Liver (tissue), 3 donors: ENCODE measurements around the gene KCTD16.

Experiments
- ATF3 ChIP-seq: IDR thresholded peaks from 2 replicates; pipeline ENCODE4 v1.6.1; 2016; ENCODE audit warnings: antibody characterized with exemption
- CTCF ChIP-seq: fragments of 150-350 bp; IDR thresholded peaks from 2 replicates; pipeline ENCODE4 v1.5.1; 2017; ENCODE audit warnings: improper control_type of control experiment, low read depth, low read length; ENCODE audit not compliant: missing input control
- FOXA2 ChIP-seq: IDR thresholded peaks from 2 replicates; pipeline ENCODE4 v1.6.1; 2016; ENCODE audit warnings: antibody characterized with exemption
- HNF4A ChIP-seq, 2 donors: conservative IDR thresholded peaks; 2 replicates each; pipeline ENCODE4 v1.6.1; 2016; ENCODE audit warnings: antibody characterized with exemption in 2 of 2, mild to moderate bottlenecking in 2 of 2
- MAX ChIP-seq: IDR thresholded peaks from 2 replicates; pipeline ENCODE4 v1.6.1; 2016; ENCODE audit warnings: antibody characterized with exemption
- RAD21 ChIP-seq, 2 donors: IDR thresholded peaks; 2 replicates each; pipeline ENCODE4 v1.6.1; 2016; ENCODE audit warnings: antibody characterized with exemption in 2 of 2, mild to moderate bottlenecking in 2 of 2
- REST ChIP-seq: IDR thresholded peaks from 2 replicates; pipeline ENCODE4 v1.6.1; 2016; ENCODE audit warnings: antibody characterized with exemption, mild to moderate bottlenecking
- SP1 ChIP-seq: IDR thresholded peaks from 2 replicates; pipeline ENCODE4 v1.6.1; 2018; ENCODE audit warnings: antibody characterized with exemption, mild to moderate bottlenecking
- TAF1 ChIP-seq: conservative IDR thresholded peaks from 2 replicates; pipeline ENCODE4 v1.6.1; 2016; ENCODE audit warnings: antibody characterized with exemption, mild to moderate bottlenecking
- ZBTB33 ChIP-seq: IDR thresholded peaks from 2 replicates; pipeline ENCODE4 v1.6.1; 2016; ENCODE audit warnings: antibody characterized with exemption
- donor health status: healthy.
- donor health status: healthy.

- TF ChIP-seq HNF4A (conservative IDR thresholded peaks at IDR 0.05) (no peak), CTCF (no peak), REST (no peak), MAX (no peak), FOXA2 (no peak), SP1 (no peak), TAF1 (no peak), ATF3 (no peak), RAD21 (IDR thresholded peaks at IDR 0.05) (no peak), ZBTB33 (no peak)
These were observed 31.4 kb downstream of the KCTD16 start for GRCh38 chr5:144202072-144202471.
